Breast epithelium (tissue), 3 donors: ENCODE data around the gene DRGX.

Source experiments
- CTCF ChIP-seq, 3 donors: fragments of 450-650 bp; IDR thresholded peaks; one replicate each; pipeline ENCODE4 v1.5.1; 2016 to 2017; ENCODE audit warnings: antibody characterized with exemption in 3 of 3, mild to moderate bottlenecking in 3 of 3, moderate library complexity in 3 of 3
- POLR2A ChIP-seq: fragments of 450-650 bp; IDR thresholded peaks from one replicate; pipeline ENCODE4 v1.6.1; 2016; ENCODE audit warnings: antibody characterized with exemption, mild to moderate bottlenecking, moderate library complexity
- POLR2AphosphoS5 ChIP-seq, 3 donors: sonication (generic); formaldehyde crosslinking; IDR thresholded peaks; one replicate each; pipeline ENCODE4 v1.6.1; 2017; ENCODE audit warnings: antibody characterized with exemption in 3 of 3

GRCh38 chr10:49412571-49412970, 16.7 kb upstream of the DRGX start:
- no peak for TF ChIP-seq CTCF (IDR thresholded peaks at IDR 0.05)
- TF ChIP-seq POLR2A: no peak
- TF ChIP-seq POLR2AphosphoS5 (IDR thresholded peaks at IDR 0.05): no peak
